HG03135 (cell line): Measurements from ENCODE around the gene DMD.
"Not testable (repeated sequence)": the region's sequence is repeated elsewhere in the genome, so short reads cannot be mapped to it uniquely, and the experiment has no call there.

ENCODE experiments used
- ATAC-seq: cut with Tn5 transposase; IDR thresholded peaks from one replicate; pipeline ENCODE4 v1.9.1; 2021; ENCODE audit warnings: mild to moderate bottlenecking, moderate library complexity; ENCODE audit not compliant: unreplicated experiment

The DMD gene

GRCh38 chrX:32116047-32116446 lies 1095.3 kb downstream of the DMD start:
- no peak for ATAC-seq

DNA sequence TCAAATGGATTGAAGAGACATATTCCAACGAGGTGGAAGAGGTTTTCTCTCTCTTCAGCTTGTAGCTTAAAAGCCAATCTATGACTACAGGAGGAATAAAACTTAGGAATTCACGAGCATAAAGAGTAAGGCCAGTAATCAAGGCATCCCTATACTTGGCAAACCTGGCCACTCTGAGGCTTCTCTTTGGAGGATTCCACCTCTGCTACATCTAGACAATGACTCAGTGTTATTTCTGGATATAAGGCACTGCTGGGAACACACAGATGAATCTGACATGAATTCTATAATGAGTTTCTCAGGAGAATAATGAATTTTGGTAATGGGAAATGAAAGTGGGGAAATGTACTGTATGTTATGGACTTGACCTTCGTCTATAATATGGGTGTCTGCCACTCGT lies 1123.7 kb downstream of the DMD start:
- ATAC-seq = no peak

DNA sequence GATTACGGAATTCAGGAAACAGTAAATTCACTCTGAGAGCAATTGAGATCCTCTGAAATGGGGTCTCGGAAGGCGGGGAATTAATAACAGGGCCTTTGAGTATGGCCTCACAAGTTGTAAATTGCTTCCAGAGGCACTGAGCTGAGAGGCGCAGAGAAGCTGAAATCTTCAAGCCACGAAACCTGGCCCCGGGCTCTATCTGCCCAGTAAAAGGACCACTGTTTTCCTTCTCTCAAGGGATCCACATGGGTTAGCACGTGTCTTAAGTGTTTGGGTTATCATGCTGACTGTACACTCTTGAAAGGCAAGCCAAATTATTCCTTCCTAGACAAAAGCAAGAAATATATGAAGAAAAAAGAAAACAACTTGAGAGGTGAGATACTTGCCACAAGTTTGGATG lies 1126.6 kb downstream of the DMD start:
- no peak for ATAC-seq

GRCh38 chrX:32048285-32048684 lies 1163.1 kb downstream of the DMD start:
- no peak for ATAC-seq

DNA sequence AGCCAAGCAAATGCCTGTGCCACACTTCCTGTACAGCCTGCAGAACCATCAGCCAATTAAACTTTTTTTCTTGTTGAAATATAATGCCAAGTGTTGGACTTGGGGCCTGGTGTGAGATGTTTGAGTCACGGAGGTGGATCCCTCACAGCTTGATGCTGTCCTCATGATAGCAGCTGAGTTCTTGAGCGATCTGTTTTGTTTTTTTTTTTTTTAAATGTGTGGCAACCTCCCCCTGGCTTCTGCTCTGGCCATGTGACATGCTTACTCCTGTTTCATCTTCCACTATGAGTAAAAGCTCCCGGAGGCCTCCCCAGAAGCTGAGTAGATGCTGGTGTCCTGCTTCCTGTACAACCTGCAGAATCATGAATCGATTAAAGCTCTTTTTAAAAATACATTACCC lies 1166.2 kb downstream of the DMD start:
- ATAC-seq = no peak

GRCh38 chrX:32041181-32041580 lies 1170.2 kb downstream of the DMD start:
- no peak for ATAC-seq

GRCh38 chrX:32026772-32027171 lies 1184.6 kb downstream of the DMD start:
- ATAC-seq = no peak

GRCh38 chrX:32024072-32024471 lies 1187.3 kb downstream of the DMD start:
- ATAC-seq = no peak

GRCh38 chrX:32016195-32016594 lies 1195.2 kb downstream of the DMD start:
- ATAC-seq = no peak

DNA sequence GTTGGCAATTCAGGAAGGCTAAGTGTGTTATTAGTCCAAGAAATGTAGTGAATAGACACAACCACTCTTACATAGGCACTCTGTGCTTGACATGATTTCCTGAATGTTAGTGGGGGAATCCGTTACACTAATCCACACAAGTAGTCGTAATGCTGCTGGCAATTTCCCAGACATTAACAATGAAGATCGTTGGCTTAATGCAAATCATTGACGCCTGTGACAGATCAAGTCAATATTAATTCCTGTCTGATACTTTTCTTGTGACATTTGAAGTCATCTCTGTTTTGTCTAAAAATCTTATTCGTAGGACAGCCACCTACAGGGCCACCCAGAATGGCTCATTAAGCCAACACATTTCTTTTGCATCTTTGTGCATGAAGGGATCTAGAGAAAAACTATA lies 1200.4 kb downstream of the DMD start:
- ATAC-seq = no peak

DNA sequence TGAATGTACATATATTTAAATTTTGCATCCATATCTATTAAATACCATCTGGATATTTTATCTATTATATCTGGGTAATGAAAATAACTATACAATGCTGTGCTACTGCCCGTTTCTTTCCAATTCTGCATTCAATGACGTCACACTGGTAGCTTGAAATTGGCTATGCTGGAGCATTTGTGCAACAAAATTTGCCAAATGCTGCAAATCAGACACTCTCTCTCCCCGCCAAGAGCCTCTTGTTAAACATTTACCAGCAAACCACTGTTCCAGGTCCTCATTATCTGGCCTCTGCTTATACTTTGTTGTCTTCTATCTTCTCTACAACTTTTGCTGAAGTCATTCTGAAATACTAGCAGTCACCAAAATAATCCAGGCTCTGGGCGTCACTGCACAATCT lies 1201.1 kb downstream of the DMD start:
- ATAC-seq = no peak

GRCh38 chrX:31993637-31994036 lies 1217.7 kb downstream of the DMD start:
- no peak for ATAC-seq

GRCh38 chrX:31988975-31989374 lies 1222.4 kb downstream of the DMD start:
- ATAC-seq = no peak

- no peak for ATAC-seq
These were observed 1229.7 kb downstream of the DMD start for GRCh38 chrX:31981546-31982062.

DNA sequence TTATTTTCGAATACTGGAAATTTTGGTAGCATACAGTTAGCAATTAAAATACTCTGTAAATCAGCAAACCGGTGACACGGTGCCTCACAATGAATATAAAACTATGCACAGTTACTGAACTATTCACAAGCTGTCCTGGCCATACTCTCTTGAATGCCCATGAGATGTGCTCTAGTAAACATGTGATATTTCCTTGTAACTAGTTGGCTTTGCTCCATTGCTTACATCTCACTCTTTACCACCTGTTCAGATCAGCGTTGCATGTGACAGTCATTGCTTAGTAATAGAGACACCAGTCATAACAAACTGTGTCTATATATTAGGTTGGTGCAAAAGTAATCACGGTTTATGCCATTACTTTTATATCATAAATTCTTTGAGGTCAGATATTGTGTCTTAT lies 1241.6 kb downstream of the DMD start:
- no peak for ATAC-seq

GRCh38 chrX:31962256-31962655 lies 1249.1 kb downstream of the DMD start:
- no peak for ATAC-seq

- no peak for ATAC-seq
These were observed 1276.4 kb downstream of the DMD start for GRCh38 chrX:31934842-31935370.

DNA sequence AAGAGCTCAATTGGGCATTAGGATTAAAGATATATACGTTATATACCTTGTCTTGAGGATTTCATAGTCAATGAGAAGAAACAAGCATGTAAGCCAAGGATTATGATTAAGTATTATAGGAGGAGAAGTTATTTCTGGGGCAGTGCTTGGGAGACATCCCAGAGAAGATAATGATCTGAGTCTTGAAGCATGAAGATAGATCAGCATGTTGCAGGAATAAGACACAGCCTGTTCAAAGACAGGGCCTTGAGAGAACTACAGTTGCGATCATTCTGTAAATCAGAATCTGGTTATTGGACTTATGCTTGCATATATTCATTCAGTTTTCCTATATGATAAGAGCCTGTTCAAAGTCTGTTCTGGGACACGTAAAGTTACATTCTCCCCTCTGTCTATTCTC lies 1277.3 kb downstream of the DMD start:
- no peak for ATAC-seq

DNA sequence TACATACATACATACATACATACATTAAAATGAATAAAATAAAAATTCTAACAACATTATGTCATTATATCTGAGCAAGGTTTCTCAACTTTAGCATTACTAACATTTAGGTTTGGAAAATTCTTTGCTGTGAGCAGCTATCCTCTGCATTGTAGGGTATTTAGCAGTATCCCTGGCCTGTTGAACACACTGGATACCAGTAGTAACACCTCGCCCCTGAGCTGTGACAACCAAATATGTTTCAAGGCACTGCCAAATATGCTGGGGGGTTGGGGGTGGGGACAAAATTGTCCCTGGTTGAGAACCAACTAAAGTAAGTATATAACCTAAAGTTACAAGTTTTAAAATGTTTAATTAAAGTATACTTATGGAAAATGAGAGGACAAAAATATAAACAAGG lies 1278.6 kb downstream of the DMD start:
- no peak for ATAC-seq

DNA sequence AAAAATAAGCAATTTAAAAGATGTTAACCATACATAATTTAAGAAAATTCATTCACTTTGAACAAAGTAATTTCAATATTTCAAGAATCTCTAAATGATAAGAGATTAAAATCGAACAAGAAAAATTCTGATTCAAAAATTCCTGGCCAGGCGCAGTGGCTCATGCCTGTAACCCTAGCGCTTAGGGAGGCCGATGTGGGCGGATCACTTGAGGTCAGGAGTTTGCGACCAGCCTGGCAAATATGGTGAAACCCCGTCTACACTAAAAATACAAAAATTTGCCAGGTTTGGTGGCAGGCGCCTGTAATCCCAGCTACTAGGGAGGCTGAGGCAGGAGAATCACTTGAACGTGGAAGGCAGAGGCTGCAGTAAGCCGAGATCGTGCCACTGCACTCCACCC lies 1279.0 kb downstream of the DMD start:
- ATAC-seq = not testable (repeated sequence)

GRCh38 chrX:31931225-31931624 lies 1280.1 kb downstream of the DMD start:
- ATAC-seq = no peak

- no peak for ATAC-seq
These were observed 1282.0 kb downstream of the DMD start for GRCh38 chrX:31929366-31929765.

GRCh38 chrX:31921236-31921635 lies 1290.1 kb downstream of the DMD start:
- ATAC-seq = no peak
